ENCODE results near the gene CCDC194.

CCDC194 gene

GRCh38 chr19:17429641-17430113, 35.7 kb upstream of the CCDC194 start (continued):
- no peak for TF ChIP-seq ZNF19 (tag by site-specific recombination; IDR thresholded peaks at IDR 0.05; ENCODE audit: low read depth)

- H3K4me3 ChIP-seq (ENCODE audit: low read depth, low read length), result no peak overlapping the region
- peaks cover 2% of the 10 kb centered on the region; the same call in 1 of the 2 replicates for H3K4me1 ChIP-seq (ENCODE audit: control insufficient read depth, insufficient read depth, low read length)
- no peaks in the 10 kb centered on the region for H3K9me3 ChIP-seq (ENCODE audit: control insufficient read depth, insufficient read depth, low read depth, low read length)
- ChIA-PET CTCF (interaction anchor here (0.6 to 1.0 kb wide), 8 partner anchors 9 to 454 kb away, joined by 3 to 6 read pairs (median 3); partner anchors contain the start of genes BST2 and OCEL1), POLR2A (interaction anchor here (0.5 to 0.7 kb wide), 5 partner anchors 10 to 930 kb away, joined by 3 to 5 read pairs (median 4); no protein-coding TSS in a partner anchor)
- peaks cover 4 to 6% of the 10 kb centered on the region in 2 experiments; a peak in 2 of 3 replicates for H3K36me3 ChIP-seq (ENCODE audit: control insufficient read depth in 2 of 2, insufficient read depth in 1 of 2, low read length in 2 of 2)
- H3K27ac ChIP-seq (ENCODE audit: extremely low read depth, low read depth, low read length), result no peak overlapping the region
- peak; percentile 82; the same call in 1 of the 2 replicates for TF ChIP-seq KLF1 (tag by site-specific recombination; IDR thresholded peaks at IDR 0.05)
- TF ChIP-seq KLF9 (tag by site-specific recombination; IDR thresholded peaks at IDR 0.05; ENCODE audit: low read depth), result peak; percentile 90
- TF ChIP-seq IKZF3 (tag by site-specific recombination; IDR thresholded peaks at IDR 0.05), result peak; percentile 57
- TF ChIP-seq ZNF623 (tag by site-specific recombination; IDR thresholded peaks at IDR 0.05), result no peak
- TF ChIP-seq SP3 (tag by site-specific recombination; IDR thresholded peaks at IDR 0.05), result peak; percentile 85
- no peak for TF ChIP-seq RBAK (tag by site-specific recombination; IDR thresholded peaks at IDR 0.05)
- no peak for TF ChIP-seq HOXA7 (CRISPR knock-in tag; IDR thresholded peaks at IDR 0.05; ENCODE audit: borderline replicate concordance)
- 0 out of 2 replicates have a peak, but pooled peaks have one; percentile 35 for TF ChIP-seq ZNF2 (tag by site-specific recombination; IDR thresholded peaks at IDR 0.05)
- TF ChIP-seq ZNF654 (tag by site-specific recombination; IDR thresholded peaks at IDR 0.05; ENCODE audit: low read depth), result peak; percentile 55
- TF ChIP-seq GLIS2 (tag by site-specific recombination; IDR thresholded peaks at IDR 0.05), result peak; percentile 91
- TF ChIP-seq PRDM1 (tag by site-specific recombination; IDR thresholded peaks at IDR 0.05), result 0 out of 2 replicates have a peak, but pooled peaks have one; percentile 8
- TF ChIP-seq ZNF660 (tag by site-specific recombination; IDR thresholded peaks at IDR 0.05), result peak; percentile 52; the same call in 1 of the 2 replicates
- peak; percentile 90 for TF ChIP-seq EGR2 (tag by site-specific recombination; IDR thresholded peaks at IDR 0.05; ENCODE audit: low read depth)
- 0 out of 2 replicates have a peak, but pooled peaks have one; percentile 47 for TF ChIP-seq BCL11B (tag by site-specific recombination; IDR thresholded peaks at IDR 0.05; ENCODE audit: low read depth)
- no peak for TF ChIP-seq ZNF433 (tag by site-specific recombination; IDR thresholded peaks at IDR 0.05; ENCODE audit: low read depth)
- peak; percentile 70 for TF ChIP-seq SP2 (tag by site-specific recombination; IDR thresholded peaks at IDR 0.05)
- peak; percentile 32; the same call in 1 of the 2 replicates for TF ChIP-seq ZSCAN30 (tag by site-specific recombination; IDR thresholded peaks at IDR 0.05)
- TF ChIP-seq PRDM4 (tag by site-specific recombination; IDR thresholded peaks at IDR 0.05), result no peak
- peak; percentile 72; the same call in 1 of the 2 replicates for TF ChIP-seq ZNF76 (tag by site-specific recombination; IDR thresholded peaks at IDR 0.05; ENCODE audit: borderline replicate concordance, low read depth)
- no peak for TF ChIP-seq ZNF138 (tag by site-specific recombination; IDR thresholded peaks at IDR 0.05; ENCODE audit: borderline replicate concordance)
- peak; percentile 92 for TF ChIP-seq ZFHX2 (tag by site-specific recombination; conservative IDR thresholded peaks at IDR 0.05)
- peak; percentile 62; the same call in 1 of the 2 replicates for TF ChIP-seq ZNF398 (tag by site-specific recombination; IDR thresholded peaks at IDR 0.05)
- peak; percentile 83 for TF ChIP-seq CTCF (tag by site-specific recombination; IDR thresholded peaks at IDR 0.05)
- TF ChIP-seq SCRT2 (tag by site-specific recombination; IDR thresholded peaks at IDR 0.05), result peak; percentile 87
- peak; percentile 46; the same call in 1 of the 2 replicates for TF ChIP-seq REST (tag by site-specific recombination; IDR thresholded peaks at IDR 0.05)
Measured at GRCh38 chr19:17424743-17425365, 30.9 kb upstream of the CCDC194 start.
